ENCODE results near the gene SLC25A39.

SLC25A39 gene

DNA sequence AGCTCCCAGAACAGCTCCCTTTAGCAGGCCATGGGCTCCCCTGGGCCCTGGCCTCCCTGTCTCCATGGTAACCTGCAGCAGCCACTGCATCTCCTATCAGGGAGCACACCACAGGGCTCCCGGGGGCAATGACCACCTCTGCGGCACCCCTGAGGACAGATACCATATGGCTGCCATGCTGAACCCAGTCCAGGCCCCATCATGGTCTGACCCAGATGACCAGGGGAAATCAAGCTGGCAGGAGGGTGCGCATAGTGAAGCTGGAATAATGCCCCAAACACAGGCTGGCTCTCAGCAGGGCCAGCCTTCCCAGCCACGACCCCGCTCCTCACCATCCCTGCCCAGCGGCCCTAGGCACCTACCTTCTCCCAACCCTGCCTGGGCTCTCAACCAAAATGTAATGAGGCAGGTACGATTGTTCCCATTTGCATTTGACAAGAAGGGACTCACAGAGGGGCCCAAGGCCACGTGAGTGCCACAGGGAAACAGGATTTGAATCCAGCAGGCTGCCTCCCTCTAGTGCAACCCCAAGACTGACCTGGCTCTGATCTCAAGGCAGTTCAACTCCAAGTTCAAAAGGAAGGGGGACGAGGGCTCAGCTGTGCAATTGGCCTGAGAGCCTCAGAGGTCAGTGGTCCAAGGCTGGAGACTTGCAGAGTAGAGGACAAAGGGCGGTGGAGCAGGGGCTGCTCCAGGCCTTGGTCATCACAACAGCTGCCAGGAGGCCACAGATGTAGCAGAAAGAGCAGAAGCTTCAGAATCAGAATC lies 13.8 kb downstream of the SLC25A39 start:
- Histone ChIP-seq H3K27me3 (replicated peaks) (peaks cover 25% of the 10 kb centered on the region), H3K27ac (no peak overlapping the region)
- TF ChIP-seq, protein P1, sequence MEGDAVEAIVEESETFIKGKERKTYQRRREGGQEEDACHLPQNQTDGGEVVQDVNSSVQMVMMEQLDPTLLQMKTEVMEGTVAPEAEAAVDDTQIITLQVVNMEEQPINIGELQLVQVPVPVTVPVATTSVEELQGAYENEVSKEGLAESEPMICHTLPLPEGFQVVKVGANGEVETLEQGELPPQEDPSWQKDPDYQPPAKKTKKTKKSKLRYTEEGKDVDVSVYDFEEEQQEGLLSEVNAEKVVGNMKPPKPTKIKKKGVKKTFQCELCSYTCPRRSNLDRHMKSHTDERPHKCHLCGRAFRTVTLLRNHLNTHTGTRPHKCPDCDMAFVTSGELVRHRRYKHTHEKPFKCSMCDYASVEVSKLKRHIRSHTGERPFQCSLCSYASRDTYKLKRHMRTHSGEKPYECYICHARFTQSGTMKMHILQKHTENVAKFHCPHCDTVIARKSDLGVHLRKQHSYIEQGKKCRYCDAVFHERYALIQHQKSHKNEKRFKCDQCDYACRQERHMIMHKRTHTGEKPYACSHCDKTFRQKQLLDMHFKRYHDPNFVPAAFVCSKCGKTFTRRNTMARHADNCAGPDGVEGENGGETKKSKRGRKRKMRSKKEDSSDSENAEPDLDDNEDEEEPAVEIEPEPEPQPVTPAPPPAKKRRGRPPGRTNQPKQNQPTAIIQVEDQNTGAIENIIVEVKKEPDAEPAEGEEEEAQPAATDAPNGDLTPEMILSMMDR (IDR thresholded peaks at IDR 0.05; ENCODE audit: low read depth, low read length, missing control alignments) = no peak

DNA sequence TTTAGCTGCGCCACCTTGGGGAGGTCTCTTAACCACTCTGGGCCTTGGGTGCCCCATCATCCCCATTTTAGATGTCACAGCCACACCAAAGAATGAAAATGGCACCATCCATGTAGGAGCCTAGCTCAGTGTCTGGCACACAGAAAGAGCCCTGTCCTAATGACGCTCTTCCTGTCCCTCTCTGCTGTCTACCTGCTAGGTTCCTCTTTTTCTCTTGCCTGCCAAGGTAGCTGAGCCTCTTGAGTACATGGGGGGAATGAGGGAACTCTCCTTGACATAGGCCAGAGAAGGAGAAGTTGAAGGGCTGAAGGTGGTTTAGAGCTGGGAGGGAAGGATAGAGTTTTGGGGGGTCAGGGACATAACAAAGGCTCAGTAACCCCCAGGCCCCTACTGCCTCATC lies 14.4 kb downstream of the SLC25A39 start:
- no peak overlapping the region for H3K27ac ChIP-seq

More for the DNA sequence above, 13.8 kb downstream of the SLC25A39 start:
- no peak overlapping the region for H3K4me3 ChIP-seq (ENCODE audit: low read depth, low read length)
- H3K36me3 ChIP-seq (replicated peaks) = no peaks in the 10 kb centered on the region
- DNase-seq = no peak
- in situ Hi-C loops (cut with HindIII; ENCODE audit: low pct_ligation_motif_present, low sequenced_read_pairs) = no loop called here

DNA sequence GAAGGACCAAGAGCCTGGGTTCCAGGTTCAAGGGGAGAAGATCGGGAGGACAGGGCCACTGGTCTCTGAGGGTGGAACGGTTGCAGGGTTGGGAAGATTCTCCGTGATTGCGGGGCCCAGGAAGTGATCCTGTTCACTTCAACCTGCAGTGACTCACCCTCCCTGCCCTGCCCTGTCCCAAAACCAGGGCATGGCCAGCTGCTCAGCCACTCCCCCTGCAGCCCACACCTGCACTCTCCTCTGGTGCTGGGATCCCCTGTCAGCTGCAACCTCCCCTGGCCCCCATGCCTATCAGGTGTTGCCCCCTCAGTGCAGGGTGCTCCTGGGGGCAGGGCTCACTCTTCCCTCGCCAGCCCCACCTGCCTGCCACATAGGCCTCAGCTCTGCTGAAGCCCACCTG lies 15.2 kb downstream of the SLC25A39 start:
- TF ChIP-seq, protein P1 (IDR thresholded peaks at IDR 0.05; ENCODE audit: low read depth, low read length, missing control alignments) = no peak
- no peak for DNase-seq
- in situ Hi-C loops (cut with HindIII; ENCODE audit: low pct_ligation_motif_present, low sequenced_read_pairs) = no loop called here
- no peaks in the 10 kb centered on the region for H3K36me3 ChIP-seq (replicated peaks)
- H3K4me3 ChIP-seq (ENCODE audit: low read depth, low read length) = no peak overlapping the region
- H3K27me3 ChIP-seq (replicated peaks) = peaks cover 16% of the 10 kb centered on the region
- H3K27ac ChIP-seq = no peak overlapping the region

More for the DNA sequence above, 14.4 kb downstream of the SLC25A39 start:
- DNase-seq = no peak
- in situ Hi-C loops (cut with HindIII; ENCODE audit: low pct_ligation_motif_present, low sequenced_read_pairs) = no loop called here
- H3K27me3 ChIP-seq (replicated peaks) = peaks cover 22% of the 10 kb centered on the region
- H3K36me3 ChIP-seq (replicated peaks) = no peaks in the 10 kb centered on the region
- H3K4me3 ChIP-seq (ENCODE audit: low read depth, low read length) = no peak overlapping the region
- TF ChIP-seq, protein P1 (IDR thresholded peaks at IDR 0.05; ENCODE audit: low read depth, low read length, missing control alignments) = no peak

DNA sequence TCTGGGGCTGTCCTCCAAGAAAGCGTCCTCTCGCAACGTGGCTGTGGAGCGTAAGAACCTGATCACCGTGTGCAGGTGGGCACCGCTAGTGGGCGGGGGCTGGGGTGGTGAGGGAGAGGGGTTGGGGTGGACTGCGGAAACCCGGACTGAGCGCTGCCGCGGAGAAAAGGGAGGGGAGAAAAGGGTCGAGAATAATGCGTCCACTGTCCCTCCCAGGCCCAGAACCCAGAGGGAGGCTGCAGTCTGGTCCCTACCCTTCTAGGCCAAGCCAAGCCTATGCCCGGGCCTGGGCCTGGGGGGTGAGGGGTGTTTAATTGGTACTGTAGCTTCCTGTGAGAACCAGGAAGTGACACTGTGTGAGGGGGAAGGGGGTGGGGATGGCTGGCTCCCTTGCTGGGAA lies 15.8 kb downstream of the SLC25A39 start:
- no peak for DNase-seq
- no peaks in the 10 kb centered on the region for H3K36me3 ChIP-seq (replicated peaks)
- peak overlapping the region; percentile 22 for H3K4me3 ChIP-seq (ENCODE audit: low read depth, low read length)
- H3K27ac ChIP-seq = no peak overlapping the region
- TF ChIP-seq, protein P1 (IDR thresholded peaks at IDR 0.05; ENCODE audit: low read depth, low read length, missing control alignments) = no peak
- peaks cover 10% of the 10 kb centered on the region for H3K27me3 ChIP-seq (replicated peaks)
- in situ Hi-C loops (cut with HindIII; ENCODE audit: low pct_ligation_motif_present, low sequenced_read_pairs) = no loop called here

DNA sequence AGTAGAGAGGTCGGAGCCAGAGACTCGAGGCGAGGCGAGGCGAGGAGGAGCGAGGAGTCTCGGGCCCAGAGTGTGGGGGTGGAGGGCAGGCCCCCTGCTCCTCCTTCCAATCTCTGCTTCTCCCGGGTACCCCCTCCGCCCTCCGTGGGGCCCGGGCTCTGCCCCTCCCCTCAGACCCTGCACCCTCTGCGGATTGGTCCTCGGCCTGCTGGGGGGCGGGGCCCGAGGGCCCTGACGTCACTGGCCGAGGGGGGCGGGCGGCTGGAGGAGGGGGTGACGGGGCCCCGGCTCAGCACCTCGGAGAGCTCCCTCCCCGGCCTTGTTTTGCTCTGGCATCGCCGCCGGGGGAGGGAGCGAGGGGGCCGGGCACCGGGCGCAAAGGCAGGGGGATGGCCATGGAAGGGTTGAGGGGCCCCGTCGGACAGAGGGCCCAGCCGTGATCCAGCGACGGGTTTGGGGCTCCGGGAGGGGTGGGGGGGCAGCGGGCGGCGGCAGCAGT lies 16.3 kb downstream of the SLC25A39 start, which contains the start of gene RUNDC3A:
RUNDC3A (plus strand) TSS at position 282 of the 499 bp plus-strand sequence. CDS start 232 bp downstream, outside the sequence.
- peak within 1 kb of the TSS; percentile 51 for H3K4me3 ChIP-seq (ENCODE audit: low read depth, low read length)
- H3K36me3 ChIP-seq (replicated peaks) = no peaks in the 10 kb centered on the region
- in situ Hi-C loops (cut with HindIII; ENCODE audit: low pct_ligation_motif_present, low sequenced_read_pairs) = no loop called here
- TF ChIP-seq, protein P1 (IDR thresholded peaks at IDR 0.05; ENCODE audit: low read depth, low read length, missing control alignments) = no peak
- no peak within 1 kb of the TSS for H3K27ac ChIP-seq
- peak; percentile 67 for DNase-seq
- peaks cover 7% of the 10 kb centered on the region for H3K27me3 ChIP-seq (replicated peaks)

All from brain microvascular endothelial cell (primary cell).